ENCODE measurements around the gene FAM72A.
"Not testable (repeated sequence)": the region's sequence is repeated elsewhere in the genome, so short reads cannot be mapped to it uniquely, and the experiment has no call there.

FAM72A gene

GRCh38 chr1:206210802-206211201 lies 8.2 kb upstream of the FAM72A start:
- not testable (repeated sequence) for DNase-seq

DNA sequence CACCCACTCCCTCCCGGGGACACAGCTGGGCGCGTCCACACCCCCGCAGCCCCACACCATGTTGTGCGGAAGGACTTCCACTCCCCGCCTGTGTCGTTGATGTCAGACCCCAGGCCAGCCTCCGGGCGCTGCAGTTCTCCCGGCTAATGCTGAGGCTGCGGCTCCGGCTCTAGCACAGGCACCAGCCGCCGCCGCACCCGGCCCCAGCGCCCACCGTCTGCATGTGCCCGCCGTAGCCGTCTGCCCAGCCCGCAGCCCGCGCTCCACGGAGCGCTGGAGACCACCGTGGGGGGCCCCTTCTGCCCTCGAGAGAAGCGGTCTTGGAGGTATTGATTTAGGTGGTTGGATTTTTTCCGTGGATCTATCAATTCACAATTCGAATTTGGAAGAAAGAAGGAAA lies 2.9 kb upstream of the FAM72A start:
- DNase-seq = not testable (repeated sequence)

DNA sequence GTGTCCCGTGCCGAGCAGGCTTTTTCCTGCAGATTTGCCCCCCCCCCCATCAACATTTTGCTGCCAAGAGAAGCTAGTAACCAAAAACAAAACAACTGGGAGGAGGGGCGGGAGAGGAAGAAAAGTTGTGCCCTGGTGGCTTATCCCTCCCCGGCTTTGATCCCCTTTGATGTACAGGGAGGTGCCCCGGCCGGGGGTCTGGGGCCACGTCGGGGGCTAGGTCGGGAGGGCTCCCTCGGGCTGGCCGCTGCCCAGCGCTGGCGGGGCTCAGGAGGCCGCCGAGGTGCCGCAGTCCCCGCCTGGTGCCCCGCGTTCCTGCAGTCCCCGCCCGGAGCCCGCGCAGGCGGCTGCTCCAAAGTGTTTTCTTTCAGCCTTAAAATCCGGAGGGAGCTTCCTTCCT lies 2.2 kb upstream of the FAM72A start:
- DNase-seq = not testable (repeated sequence)

DNA sequence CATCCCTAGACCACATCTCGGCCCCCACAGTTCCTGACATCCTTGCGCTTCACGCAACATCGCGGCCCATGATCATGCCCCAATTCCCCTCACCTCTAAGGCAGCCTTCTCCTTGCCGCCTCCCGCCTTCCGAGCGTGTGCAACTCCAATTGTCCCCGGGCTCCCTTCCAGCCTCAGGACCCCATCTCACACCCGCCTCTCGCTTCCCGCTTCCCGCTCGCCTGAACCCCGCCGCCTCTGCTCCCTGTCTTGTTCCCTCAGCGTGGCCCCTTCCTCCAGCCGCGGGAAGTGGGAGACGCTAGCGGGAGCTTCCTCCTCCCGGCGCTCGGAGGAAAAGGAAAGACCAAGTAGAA lies 1.5 kb upstream of the FAM72A start:
- not testable (repeated sequence) for DNase-seq

DNA sequence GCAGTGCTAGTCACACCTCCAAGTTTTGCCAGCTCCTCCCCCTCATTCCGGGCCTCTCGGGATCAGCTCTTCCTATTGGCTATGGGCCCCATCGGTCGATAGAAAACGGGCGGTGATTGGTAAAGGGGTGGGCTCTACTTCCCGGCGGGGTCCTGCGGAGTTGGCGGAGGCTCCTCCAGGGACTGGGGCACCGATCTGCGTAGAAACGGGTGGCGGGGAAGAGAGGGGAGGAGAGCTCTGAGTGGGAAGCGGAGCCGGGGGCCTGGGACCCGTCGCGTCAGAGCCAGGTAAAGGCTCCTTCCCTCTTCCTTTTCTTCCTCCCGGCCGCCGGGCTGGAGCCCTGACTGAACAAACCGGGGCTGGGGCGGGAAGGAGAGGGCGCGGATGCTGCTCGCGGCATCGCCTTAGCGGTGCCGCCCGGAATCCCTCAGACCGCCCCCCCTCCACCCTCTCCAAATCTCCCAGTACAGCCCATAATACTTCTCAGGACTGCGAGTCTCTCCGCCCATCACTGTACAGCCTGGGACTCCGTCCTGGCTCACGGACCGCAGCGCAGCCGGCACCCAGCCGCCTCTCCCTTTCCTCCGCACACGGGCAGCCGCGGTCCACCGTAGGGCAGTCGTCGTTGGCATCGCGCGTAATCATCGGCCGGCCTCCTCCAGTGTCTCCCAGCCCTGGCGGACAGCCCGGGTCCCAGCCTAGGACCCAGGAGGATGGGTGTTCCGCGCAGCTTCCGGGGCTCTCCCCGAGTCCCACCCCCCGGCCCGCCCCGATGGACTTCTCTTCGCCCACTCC lies 922 bp upstream of the FAM72A start, which contains the start of gene SRGAP2:
Gene SRGAP2, plus strand, starts transcription at position 178 of the 795 bp plus-strand sequence. CDS start 2,430 bp downstream, outside the sequence.
- DNase-seq = peak; percentile 31

GRCh38 chr1:206196748-206197424 lies 5.8 kb downstream of the FAM72A start:
- not testable (repeated sequence) for DNase-seq

- not testable (repeated sequence) for DNase-seq
Measured at GRCh38 chr1:206195182-206195581, 7.5 kb downstream of the FAM72A start.

- DNase-seq = not testable (repeated sequence)
Measured at GRCh38 chr1:206186826-206187225, 15.8 kb downstream of the FAM72A start.

DNA sequence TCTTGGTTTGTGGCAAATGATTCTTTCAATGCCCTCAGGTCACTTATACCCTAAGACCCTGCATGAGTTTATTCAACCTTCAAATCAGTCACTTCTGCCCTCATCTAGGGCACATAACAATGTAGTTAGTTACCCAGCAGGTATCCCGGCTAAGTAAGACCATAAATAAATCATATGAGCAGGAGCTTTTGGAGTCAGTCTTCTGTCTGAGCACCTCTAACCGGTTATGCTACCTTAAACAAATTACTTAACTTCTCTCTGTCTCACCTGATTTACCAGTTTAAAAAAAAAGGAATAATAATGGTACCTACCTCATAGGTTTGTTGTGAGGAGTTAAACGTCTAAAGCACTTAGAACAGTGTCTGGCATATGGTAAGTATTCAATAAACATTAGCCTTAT lies 16.9 kb downstream of the FAM72A start:
- DNase-seq = not testable (repeated sequence)

- DNase-seq = not testable (repeated sequence)
Measured at GRCh38 chr1:206183788-206184187, 18.9 kb downstream of the FAM72A start.

GRCh38 chr1:206182368-206183317 lies 20.0 kb downstream of the FAM72A start:
- DNase-seq = not testable (repeated sequence)

- DNase-seq = not testable (repeated sequence)
Measured at GRCh38 chr1:206179666-206180065, 23.0 kb downstream of the FAM72A start.

DNA sequence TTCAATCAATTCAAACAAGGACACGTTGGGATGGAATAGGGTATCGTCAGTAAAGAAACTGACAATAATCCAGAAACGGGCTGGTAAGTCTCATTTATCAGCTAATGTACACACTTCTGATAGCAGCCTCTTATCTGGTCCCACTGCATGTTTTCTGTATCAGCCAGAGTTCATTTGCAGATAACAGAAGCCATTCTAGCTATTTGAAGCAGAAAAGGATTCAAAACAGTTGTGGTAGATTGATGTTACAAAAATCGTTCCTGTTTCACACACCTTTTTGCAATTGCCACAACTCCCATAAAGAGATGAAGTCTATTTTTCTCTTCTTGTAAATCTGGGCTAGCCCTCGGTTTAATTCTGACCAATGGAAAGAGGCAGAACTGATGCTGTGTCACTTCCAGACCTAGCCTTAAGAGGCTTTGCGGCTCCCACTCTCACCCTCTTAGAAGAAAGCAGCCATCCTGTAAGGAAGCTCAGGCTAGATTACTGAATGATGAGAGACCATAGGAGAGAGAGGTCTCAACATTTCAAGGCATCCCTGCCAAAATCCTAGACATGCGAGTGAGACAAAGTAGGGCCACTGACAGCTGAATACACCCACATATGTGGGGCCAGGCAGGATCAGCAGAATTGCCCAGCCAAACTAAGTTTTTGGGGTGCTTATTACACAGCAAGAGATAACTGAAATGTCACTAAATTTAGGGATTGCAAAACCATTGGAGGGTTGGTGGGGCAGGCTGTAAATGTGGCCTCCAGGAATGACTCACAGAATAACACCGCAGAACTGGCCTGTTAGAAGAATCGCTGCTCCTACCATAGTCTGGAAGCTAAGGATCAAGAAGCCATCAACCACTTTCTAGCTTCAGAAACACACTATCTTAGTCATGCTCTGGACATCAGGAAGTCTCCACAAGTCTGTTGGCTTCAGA lies 24.3 kb downstream of the FAM72A start:
- not testable (repeated sequence) for DNase-seq

DNA sequence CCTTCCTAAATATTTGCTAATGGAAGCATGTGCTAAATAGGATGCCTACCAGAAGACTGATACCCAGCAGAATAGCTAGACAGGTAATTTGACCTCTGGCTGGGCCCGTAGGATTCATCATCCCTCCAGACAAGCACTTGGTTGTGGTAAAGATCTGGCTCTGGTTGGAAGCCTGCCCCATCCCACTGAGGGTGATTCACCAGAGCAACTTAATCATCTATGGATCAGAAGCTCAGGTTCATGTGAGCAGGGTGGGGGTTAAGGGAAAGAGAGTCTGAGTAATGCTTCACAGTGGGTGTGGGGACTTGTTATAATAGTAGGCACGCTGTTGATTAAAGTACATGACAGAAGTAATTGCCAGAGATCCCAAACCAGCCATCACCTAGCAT lies 26.5 kb downstream of the FAM72A start:
- DNase-seq = not testable (repeated sequence)

- not testable (repeated sequence) for DNase-seq
Measured at GRCh38 chr1:206175459-206176113, 27.1 kb downstream of the FAM72A start.

- DNase-seq = not testable (repeated sequence)
Measured at GRCh38 chr1:206174182-206174868, 28.3 kb downstream of the FAM72A start.

DNA sequence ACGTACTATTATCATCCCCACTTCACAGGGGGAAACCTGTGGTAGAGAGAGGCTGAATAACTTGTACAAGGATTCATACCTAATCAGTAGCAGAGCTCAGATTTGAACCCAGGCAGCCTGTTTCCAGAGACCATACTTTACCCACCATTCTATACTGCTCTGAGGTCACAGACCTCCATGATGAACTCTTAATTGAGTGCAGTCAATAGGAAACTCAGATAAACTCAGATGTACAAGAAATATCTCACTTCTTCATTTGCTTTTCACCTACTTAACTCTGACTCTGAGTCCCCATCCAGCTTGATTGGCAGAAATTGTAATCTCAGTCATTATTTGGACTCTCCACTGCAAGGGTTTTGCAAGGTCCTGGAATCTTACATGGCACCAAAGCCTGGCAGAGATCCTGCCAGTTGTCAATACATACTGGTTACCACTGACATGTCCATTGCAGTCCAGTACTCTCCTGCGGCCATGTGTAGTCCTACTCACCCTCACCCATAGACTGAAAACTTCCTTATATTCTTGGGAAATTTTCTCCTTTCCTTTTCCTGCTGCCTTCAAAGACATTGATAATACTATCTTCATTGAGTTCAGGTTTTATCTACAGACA lies 29.4 kb downstream of the FAM72A start:
- DNase-seq = not testable (repeated sequence)

GRCh38 chr1:206169794-206170193 lies 32.8 kb downstream of the FAM72A start:
- not testable (repeated sequence) for DNase-seq

GRCh38 chr1:206167350-206168029 lies 35.1 kb downstream of the FAM72A start:
- DNase-seq = not testable (repeated sequence)

Measured in COR-L47 (cell line).